Measurements from ENCODE around the gene PEAK1. TPM values are rescaled to one million over a fixed set of nuclear protein-coding genes. Genes with fewer than 3 reads are reported as not detected.

PEAK1 gene
- polyA plus RNA-seq, 2 of the 4 experiments (the other 2 are of a cell fraction) = 7.5 to 13.7 TPM

DNA sequence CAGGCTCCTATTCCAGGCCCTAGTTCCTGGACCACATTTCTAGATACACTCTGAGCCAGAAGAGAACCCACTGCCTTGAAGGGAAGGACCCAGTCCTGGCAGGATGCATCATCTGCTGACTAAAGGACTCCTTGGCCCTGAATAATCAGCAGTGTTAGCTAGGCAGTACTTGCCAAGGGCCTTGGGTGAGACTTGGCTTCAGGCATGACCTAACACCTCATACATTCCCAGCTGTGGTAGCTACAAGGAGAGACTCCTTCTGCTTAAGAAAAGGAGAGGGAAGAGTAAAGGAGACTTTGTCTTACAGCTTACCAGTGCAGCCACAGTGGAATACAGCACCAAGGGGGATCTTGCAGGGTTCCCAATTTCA is 26.4 kb downstream of the PEAK1 start:
- no peak overlapping the region for H3K27ac ChIP-seq
- TF ChIP-seq KDM1A (IDR thresholded peaks at IDR 0.05; ENCODE audit: low read depth) (no peak), MYC (IDR thresholded peaks at IDR 0.05; ENCODE audit: borderline replicate concordance, low read length) (no peak), HOXB5 (CRISPR knock-in tag; IDR thresholded peaks at IDR 0.05) (no peak), RFX5 (IDR thresholded peaks at IDR 0.05) (no peak), BHLHE40 (IDR thresholded peaks at IDR 0.05; ENCODE audit: low read depth, low read length) (no peak), ZNF302 (CRISPR knock-in tag; IDR thresholded peaks at IDR 0.05) (no peak), JUNB (IDR thresholded peaks at IDR 0.05) (no peak)
- ChIA-PET CTCF (interaction anchor here (0.6 to 1.3 kb wide), 3 partner anchors 8 to 26 kb away, joined by 3 to 7 read pairs (median 3); no protein-coding TSS in a partner anchor), POLR2A (no interaction called here)
- DNase-seq (ENCODE audit: low read depth in 1 of 2, low spot score in 1 of 2) = no peak
- no peak for FAIRE-seq
- H3K9me3 ChIP-seq = peaks cover 13% of the 10 kb centered on the region
- H3K4me2 ChIP-seq = no peak overlapping the region
- H3K4me1 ChIP-seq = no peaks in the 10 kb centered on the region
- no peak for ATAC-seq
- H3K4me3 ChIP-seq = no peak overlapping the region

DNA sequence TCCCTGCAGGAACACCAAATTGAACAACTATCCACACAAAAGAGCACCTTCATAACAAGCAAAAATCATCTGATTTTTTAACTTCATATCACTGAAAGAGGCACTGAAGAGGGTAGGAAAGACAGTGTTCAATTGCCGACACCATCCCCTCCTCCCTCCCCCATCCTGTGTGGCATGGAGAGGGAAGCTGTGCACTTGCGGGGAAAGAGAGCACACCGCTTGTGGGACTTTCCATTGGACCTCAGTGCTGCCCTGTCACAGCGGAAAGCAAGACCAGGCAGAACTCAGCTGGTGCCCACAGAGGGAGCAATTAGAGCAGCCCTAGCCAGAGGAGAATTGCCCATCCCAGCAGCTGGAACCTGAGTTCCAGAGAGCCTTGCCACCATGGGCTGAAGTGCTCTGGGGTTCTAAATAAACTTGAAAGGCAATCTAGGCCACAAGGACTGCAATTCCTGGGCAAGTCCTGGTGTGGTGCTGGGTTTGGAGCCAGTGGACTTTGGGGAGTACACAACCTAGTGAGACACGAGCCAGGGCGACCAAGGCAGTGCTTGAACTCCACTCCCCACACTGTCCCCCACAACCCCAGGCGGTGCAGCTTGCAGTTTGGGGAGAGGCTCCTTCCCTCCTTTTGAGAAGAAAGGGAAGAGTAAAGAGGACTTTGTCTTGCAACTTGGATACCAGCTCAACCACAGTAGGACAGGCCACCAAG is 27.0 kb downstream of the PEAK1 start:
- Histone ChIP-seq H3K27ac (no peak overlapping the region), H3K4me1 (no peaks in the 10 kb centered on the region), H3K4me3 (no peak overlapping the region), H3K4me2 (no peak overlapping the region), H3K9me3 (peaks cover 11% of the 10 kb centered on the region; the same call in 2 of the 3 replicates)
- WGBS (ENCODE audit: missing lambda C conversion rate) = 94% methylated on average over 7 of the region's 7 CpGs
- POLR2A ChIA-PET = no interaction called here
- FAIRE-seq (no peak), DNase-seq (ENCODE audit: low read depth in 1 of 2, low spot score in 1 of 2) (no peak), ATAC-seq (no peak)
- no peak for TF ChIP-seq HOXA7 (CRISPR knock-in tag; IDR thresholded peaks at IDR 0.05)
- no peak for TF ChIP-seq KDM1A (IDR thresholded peaks at IDR 0.05; ENCODE audit: low read depth)
- no peak for TF ChIP-seq PHF8 (IDR thresholded peaks at IDR 0.05; ENCODE audit: borderline replicate concordance, low read depth)
- no peak for TF ChIP-seq RNF2 (IDR thresholded peaks at IDR 0.05; ENCODE audit: borderline replicate concordance, low read depth)
- TF ChIP-seq, protein P1, sequence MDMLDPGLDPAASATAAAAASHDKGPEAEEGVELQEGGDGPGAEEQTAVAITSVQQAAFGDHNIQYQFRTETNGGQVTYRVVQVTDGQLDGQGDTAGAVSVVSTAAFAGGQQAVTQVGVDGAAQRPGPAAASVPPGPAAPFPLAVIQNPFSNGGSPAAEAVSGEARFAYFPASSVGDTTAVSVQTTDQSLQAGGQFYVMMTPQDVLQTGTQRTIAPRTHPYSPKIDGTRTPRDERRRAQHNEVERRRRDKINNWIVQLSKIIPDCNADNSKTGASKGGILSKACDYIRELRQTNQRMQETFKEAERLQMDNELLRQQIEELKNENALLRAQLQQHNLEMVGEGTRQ (IDR thresholded peaks at IDR 0.05) = no peak
- no peak for TF ChIP-seq KDM5A (IDR thresholded peaks at IDR 0.05)
- TF ChIP-seq SMC3 (IDR thresholded peaks at IDR 0.05) = no peak
- TF ChIP-seq, protein P2, sequence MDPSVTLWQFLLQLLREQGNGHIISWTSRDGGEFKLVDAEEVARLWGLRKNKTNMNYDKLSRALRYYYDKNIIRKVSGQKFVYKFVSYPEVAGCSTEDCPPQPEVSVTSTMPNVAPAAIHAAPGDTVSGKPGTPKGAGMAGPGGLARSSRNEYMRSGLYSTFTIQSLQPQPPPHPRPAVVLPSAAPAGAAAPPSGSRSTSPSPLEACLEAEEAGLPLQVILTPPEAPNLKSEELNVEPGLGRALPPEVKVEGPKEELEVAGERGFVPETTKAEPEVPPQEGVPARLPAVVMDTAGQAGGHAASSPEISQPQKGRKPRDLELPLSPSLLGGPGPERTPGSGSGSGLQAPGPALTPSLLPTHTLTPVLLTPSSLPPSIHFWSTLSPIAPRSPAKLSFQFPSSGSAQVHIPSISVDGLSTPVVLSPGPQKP (IDR thresholded peaks at IDR 0.05; ENCODE audit: low read depth, low read length) = no peak
- TF ChIP-seq, protein P3, sequence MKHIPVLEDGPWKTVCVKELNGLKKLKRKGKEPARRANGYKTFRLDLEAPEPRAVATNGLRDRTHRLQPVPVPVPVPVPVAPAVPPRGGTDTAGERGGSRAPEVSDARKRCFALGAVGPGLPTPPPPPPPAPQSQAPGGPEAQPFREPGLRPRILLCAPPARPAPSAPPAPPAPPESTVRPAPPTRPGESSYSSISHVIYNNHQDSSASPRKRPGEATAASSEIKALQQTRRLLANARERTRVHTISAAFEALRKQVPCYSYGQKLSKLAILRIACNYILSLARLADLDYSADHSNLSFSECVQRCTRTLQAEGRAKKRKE (CRISPR knock-in tag; IDR thresholded peaks at IDR 0.05; ENCODE audit: low read depth) = no peak
- no peak for TF ChIP-seq FOSB (CRISPR knock-in tag; IDR thresholded peaks at IDR 0.05)
- no peak for TF ChIP-seq BHLHE40 (IDR thresholded peaks at IDR 0.05; ENCODE audit: low read depth, low read length)
- TF ChIP-seq, protein P4, sequence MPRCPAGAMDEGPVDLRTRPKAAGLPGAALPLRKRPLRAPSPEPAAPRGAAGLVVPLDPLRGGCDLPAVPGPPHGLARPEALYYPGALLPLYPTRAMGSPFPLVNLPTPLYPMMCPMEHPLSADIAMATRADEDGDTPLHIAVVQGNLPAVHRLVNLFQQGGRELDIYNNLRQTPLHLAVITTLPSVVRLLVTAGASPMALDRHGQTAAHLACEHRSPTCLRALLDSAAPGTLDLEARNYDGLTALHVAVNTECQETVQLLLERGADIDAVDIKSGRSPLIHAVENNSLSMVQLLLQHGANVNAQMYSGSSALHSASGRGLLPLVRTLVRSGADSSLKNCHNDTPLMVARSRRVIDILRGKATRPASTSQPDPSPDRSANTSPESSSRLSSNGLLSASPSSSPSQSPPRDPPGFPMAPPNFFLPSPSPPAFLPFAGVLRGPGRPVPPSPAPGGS (IDR thresholded peaks at IDR 0.05) = no peak
- TF ChIP-seq MAZ (IDR thresholded peaks at IDR 0.05; ENCODE audit: borderline replicate concordance, low read depth, low read length) = no peak
- no peak for TF ChIP-seq NR3C1 (IDR thresholded peaks at IDR 0.05)
- TF ChIP-seq, protein P5, sequence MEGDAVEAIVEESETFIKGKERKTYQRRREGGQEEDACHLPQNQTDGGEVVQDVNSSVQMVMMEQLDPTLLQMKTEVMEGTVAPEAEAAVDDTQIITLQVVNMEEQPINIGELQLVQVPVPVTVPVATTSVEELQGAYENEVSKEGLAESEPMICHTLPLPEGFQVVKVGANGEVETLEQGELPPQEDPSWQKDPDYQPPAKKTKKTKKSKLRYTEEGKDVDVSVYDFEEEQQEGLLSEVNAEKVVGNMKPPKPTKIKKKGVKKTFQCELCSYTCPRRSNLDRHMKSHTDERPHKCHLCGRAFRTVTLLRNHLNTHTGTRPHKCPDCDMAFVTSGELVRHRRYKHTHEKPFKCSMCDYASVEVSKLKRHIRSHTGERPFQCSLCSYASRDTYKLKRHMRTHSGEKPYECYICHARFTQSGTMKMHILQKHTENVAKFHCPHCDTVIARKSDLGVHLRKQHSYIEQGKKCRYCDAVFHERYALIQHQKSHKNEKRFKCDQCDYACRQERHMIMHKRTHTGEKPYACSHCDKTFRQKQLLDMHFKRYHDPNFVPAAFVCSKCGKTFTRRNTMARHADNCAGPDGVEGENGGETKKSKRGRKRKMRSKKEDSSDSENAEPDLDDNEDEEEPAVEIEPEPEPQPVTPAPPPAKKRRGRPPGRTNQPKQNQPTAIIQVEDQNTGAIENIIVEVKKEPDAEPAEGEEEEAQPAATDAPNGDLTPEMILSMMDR (IDR thresholded peaks at IDR 0.05) = no peak
- TF ChIP-seq POLR2AphosphoS2 (conservative IDR thresholded peaks at IDR 0.05; ENCODE audit: low read length) = no peak
- CTCF ChIA-PET = interaction anchor here (0.5 to 1.3 kb wide), 4 partner anchors 8 to 359 kb away, joined by 3 to 7 read pairs (median 3); no protein-coding TSS in a partner anchor

All from A549 (cell line).